Peyer's patch (tissue), 4 donors: ENCODE measurements around the gene GVQW3. TPM values are rescaled to one million over a fixed set of nuclear protein-coding genes. Genes with fewer than 3 reads are reported as not detected.

Experiments used
- DNase-seq, 3 donors: peaks; one replicate each; pipeline ENCODE4 v3.0.0-alpha.2; 2017 to 2019
- H3K27ac ChIP-seq, 4 donors: fragments of 200-600 bp; sonication (generic); one replicate each; pipeline ENCODE4 v1.5.1; 2016 to 2019
- H3K27me3 ChIP-seq, 2 donors: fragments of 200-600 bp; sonication (generic); one replicate each; pipeline ENCODE4 v1.5.1; 2019
- H3K36me3 ChIP-seq, 3 donors: fragments of 200-600 bp; sonication (generic); one replicate each; pipeline ENCODE4 v1.5.1; 2016 to 2019
- H3K4me1 ChIP-seq, 4 donors: fragments of 200-600 bp; sonication (generic); one replicate each; pipeline ENCODE4 v1.5.1; 2016 to 2019
- H3K4me3 ChIP-seq, 4 donors: fragments of 200-600 bp; sonication (generic); 1 replicate in 3 of 4; 2 replicates in 1 of 4; pipeline ENCODE4 v1.5.1; 2016 to 2019; ENCODE audit warnings: mild to moderate bottlenecking in 1 of 4
- H3K9me3 ChIP-seq, 4 donors: fragments of 200-600 bp; sonication (generic); one replicate each; pipeline ENCODE4 v1.5.1; 2016 to 2019; ENCODE audit warnings: mild to moderate bottlenecking in 1 of 4
- CTCF ChIP-seq, 6 experiments: fragments of 450-650 bp in 4 of 6; fragments of 200-600 bp in 2 of 6; sonication (generic) in 1 of 6; IDR thresholded peaks; one replicate each; pipeline ENCODE4 v1.5.1; 2017 to 2019; ENCODE audit warnings: antibody characterized with exemption in 6 of 6, mild to moderate bottlenecking in 3 of 6, moderate library complexity in 1 of 6
- POLR2A ChIP-seq, 2 donors: fragments of 450-650 bp; IDR thresholded peaks; one replicate each; pipeline ENCODE4 v1.5.1; 2017; ENCODE audit warnings: antibody characterized with exemption in 2 of 2, mild to moderate bottlenecking in 2 of 2, moderate library complexity in 2 of 2
- total RNA-seq, 4 donors: library from RNA; depleted of rRNA; stranded (reverse); fragments of >200 nt; gene quantifications; one replicate each; pipeline ENCODE4 v1.1.0, GENCODE V29; 2016

Gene GVQW3
- 10 to 100 TPM in 1 of 4 donors, 1 to 10 TPM in 2, under 1 TPM in 1; 0.88 to 23.9 (median 3.3) TPM for total RNA-seq

- Histone ChIP-seq H3K27ac (peak within 1 kb of the TSS; percentile 76 to 93 (median 86)), H3K4me3 (peak within 1 kb of the TSS; percentile 70 to 99 (median 82)), H3K27me3 (no peaks in the 10 kb centered on the region), H3K9me3 (no peaks in the 10 kb centered on the region), H3K4me1 (peaks cover 4 to 51% (median 8%) of the 10 kb centered on the region in 4 donors), H3K36me3 (no peaks in the 10 kb centered on the region)
- peak; percentile 95 to 99 (median 98) for DNase-seq
- TF ChIP-seq CTCF (IDR thresholded peaks at IDR 0.05) = peak in 3 of 6 experiments; percentile 6 to 27 (median 12)
- peak; percentile 6 to 90 for TF ChIP-seq POLR2A (IDR thresholded peaks at IDR 0.05)
These were observed at the start of gene GVQW3, which contains the start of gene THAP12 for GRCh38 chr11:76380977-76381719. Gene GVQW3, plus strand, starts transcription at chr11:76381323. Its CDS starts 506 bp downstream, at chr11:76381829. Gene THAP12, minus strand, starts transcription at chr11:76381132. Its CDS starts 296 bp downstream, at chr11:76380836.

GRCh38 chr11:76334826-76335389 lies 46.2 kb upstream of the GVQW3 start:
- Histone ChIP-seq H3K4me3 (no peak overlapping the region), H3K4me1 (no peaks in the 10 kb centered on the region), H3K9me3 (peaks cover 0 to 13% (median 3%) of the 10 kb centered on the region in 4 donors), H3K27ac (no peak overlapping the region), H3K27me3 (no peaks in the 10 kb centered on the region), H3K36me3 (no peaks in the 10 kb centered on the region)
- TF ChIP-seq CTCF (IDR thresholded peaks at IDR 0.05) (no peak), POLR2A (IDR thresholded peaks at IDR 0.05) (no peak)
- no peak for DNase-seq

GRCh38 chr11:76335842-76336241 lies 45.3 kb upstream of the GVQW3 start:
- no peaks in the 10 kb centered on the region for H3K36me3 ChIP-seq
- H3K9me3 ChIP-seq = peaks cover 0 to 13% (median 3%) of the 10 kb centered on the region in 4 donors
- DNase-seq = no peak
- no peak overlapping the region for H3K27ac ChIP-seq
- H3K4me3 ChIP-seq = no peak overlapping the region
- TF ChIP-seq POLR2A (IDR thresholded peaks at IDR 0.05) = no peak
- TF ChIP-seq CTCF (IDR thresholded peaks at IDR 0.05) = no peak
- H3K4me1 ChIP-seq = no peaks in the 10 kb centered on the region
- no peaks in the 10 kb centered on the region for H3K27me3 ChIP-seq

GRCh38 chr11:76336597-76336996 lies 44.5 kb upstream of the GVQW3 start:
- no peaks in the 10 kb centered on the region for H3K36me3 ChIP-seq
- H3K27me3 ChIP-seq = no peaks in the 10 kb centered on the region
- TF ChIP-seq POLR2A (IDR thresholded peaks at IDR 0.05) (no peak), CTCF (IDR thresholded peaks at IDR 0.05) (no peak)
- H3K9me3 ChIP-seq = peaks cover 0 to 13% (median 3%) of the 10 kb centered on the region in 4 donors
- no peak overlapping the region for H3K27ac ChIP-seq
- no peak overlapping the region for H3K4me3 ChIP-seq
- DNase-seq = no peak
- no peaks in the 10 kb centered on the region for H3K4me1 ChIP-seq

- Histone ChIP-seq H3K9me3 (peaks cover 0 to 13% (median 3%) of the 10 kb centered on the region in 4 donors), H3K36me3 (no peaks in the 10 kb centered on the region), H3K27ac (no peak overlapping the region), H3K4me1 (no peaks in the 10 kb centered on the region), H3K4me3 (no peak overlapping the region), H3K27me3 (no peaks in the 10 kb centered on the region)
- DNase-seq = no peak
- TF ChIP-seq CTCF (IDR thresholded peaks at IDR 0.05) (no peak), POLR2A (IDR thresholded peaks at IDR 0.05) (no peak)
These were observed 43.7 kb upstream of the GVQW3 start for GRCh38 chr11:76337469-76337868.
